ENCODE data around the gene MAT2B.

DNA sequence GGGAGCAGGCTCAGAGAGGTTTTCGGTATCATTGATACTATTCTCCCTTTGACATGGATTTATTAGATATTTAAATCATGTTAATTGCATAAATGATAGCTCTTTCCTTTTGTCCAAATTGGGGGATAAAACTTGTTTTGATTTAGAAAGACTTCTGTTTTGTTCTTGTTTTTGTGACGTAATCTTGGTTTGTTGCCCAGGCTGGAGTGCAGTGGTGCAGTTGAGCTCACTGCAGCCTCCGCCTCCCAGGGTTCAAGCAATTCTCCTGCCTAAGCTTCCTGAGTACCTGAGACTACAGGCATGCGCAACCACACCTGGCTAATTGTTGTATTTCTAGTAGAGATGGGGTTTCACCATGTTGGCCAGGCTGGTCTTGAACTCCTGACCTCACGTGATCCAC lies 7.1 kb downstream of the MAT2B start:
- TF ChIP-seq CTCF (IDR thresholded peaks at IDR 0.05) (no peak), EZH2 (IDR thresholded peaks at IDR 0.05; ENCODE audit: borderline replicate concordance, insufficient read depth, low read depth, low read length, poor library complexity, severe bottlenecking) (no peak)

Data from B cell (primary cell).